Spleen (tissue), 7 donors: Measurements from ENCODE around the gene LIPT2.

Source experiments
- POLR2A ChIP-seq, 3 donors: fragments of 450-650 bp; IDR thresholded peaks; one replicate each; pipeline ENCODE4 v1.5.1; 2017; ENCODE audit warnings: antibody characterized with exemption in 3 of 3, mild to moderate bottlenecking in 1 of 3
- TF ChIP-seq, protein P1 (sequence below), 11 experiments: fragments of 200-600 bp in 7 of 11; fragments of 450-650 bp in 4 of 11; sonication (generic) in 4 of 11; IDR thresholded peaks in 8 of 11; conservative IDR thresholded peaks in 3 of 11; 1 replicate in 7 of 11; 2 replicates in 4 of 11; pipeline versions ENCODE4 v1.4.0 to v1.8.0; 2016 to 2021; ENCODE audit warnings: antibody characterized with exemption in 11 of 11, inconsistent platforms in 4 of 11, mild to moderate bottlenecking in 1 of 11
- donor health status: DM: no; HTN: no; CAD: no; lungs with moderate emphysema.
- donor health status: DM: no; HTN: no; CAD: no.
- donor health status: DM: no; HTN: no; CAD: no.

DNA sequence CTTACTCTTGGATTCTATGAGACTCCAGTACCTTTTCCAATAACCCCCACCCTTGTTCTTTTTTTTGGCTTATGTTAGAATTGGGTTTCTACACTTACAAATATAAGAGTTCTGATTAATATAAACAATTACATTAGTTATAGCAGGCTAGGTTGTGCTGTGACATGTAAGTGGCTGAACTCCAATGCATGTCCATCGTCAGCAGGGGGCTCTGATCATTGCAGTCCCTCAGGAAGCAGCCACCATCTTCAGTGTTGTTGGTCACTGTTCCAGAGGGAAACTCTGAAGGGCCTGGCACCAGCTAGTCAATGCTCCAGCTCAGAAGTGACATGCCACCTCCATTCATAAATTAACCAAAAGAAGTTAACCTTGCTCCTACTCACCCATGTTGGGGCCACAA is 5.6 kb downstream of the LIPT2 start:
- TF ChIP-seq, protein P1, sequence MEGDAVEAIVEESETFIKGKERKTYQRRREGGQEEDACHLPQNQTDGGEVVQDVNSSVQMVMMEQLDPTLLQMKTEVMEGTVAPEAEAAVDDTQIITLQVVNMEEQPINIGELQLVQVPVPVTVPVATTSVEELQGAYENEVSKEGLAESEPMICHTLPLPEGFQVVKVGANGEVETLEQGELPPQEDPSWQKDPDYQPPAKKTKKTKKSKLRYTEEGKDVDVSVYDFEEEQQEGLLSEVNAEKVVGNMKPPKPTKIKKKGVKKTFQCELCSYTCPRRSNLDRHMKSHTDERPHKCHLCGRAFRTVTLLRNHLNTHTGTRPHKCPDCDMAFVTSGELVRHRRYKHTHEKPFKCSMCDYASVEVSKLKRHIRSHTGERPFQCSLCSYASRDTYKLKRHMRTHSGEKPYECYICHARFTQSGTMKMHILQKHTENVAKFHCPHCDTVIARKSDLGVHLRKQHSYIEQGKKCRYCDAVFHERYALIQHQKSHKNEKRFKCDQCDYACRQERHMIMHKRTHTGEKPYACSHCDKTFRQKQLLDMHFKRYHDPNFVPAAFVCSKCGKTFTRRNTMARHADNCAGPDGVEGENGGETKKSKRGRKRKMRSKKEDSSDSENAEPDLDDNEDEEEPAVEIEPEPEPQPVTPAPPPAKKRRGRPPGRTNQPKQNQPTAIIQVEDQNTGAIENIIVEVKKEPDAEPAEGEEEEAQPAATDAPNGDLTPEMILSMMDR (IDR thresholded peaks at IDR 0.05 in 8 of 11, conservative IDR thresholded peaks at IDR 0.05 in 3 of 11) = peak in 1 of 11 experiments; percentile 21
- no peak for TF ChIP-seq POLR2A (IDR thresholded peaks at IDR 0.05)
